H7 (cell line): ENCODE results near the gene PDK2. TPM values are rescaled to one million over a fixed set of nuclear protein-coding genes. Genes with fewer than 3 reads are reported as not detected.

Experiments used
- DNase-seq: peaks from one replicate; pipeline ENCODE4 v3.0.0; 2012
- H3K27me3 ChIP-seq: 2 replicates; pipeline ENCODE4 v1.6.0; 2011; ENCODE audit warnings: mild to moderate bottlenecking, low read length; ENCODE audit not compliant: control insufficient read depth, insufficient read depth
- H3K36me3 ChIP-seq: replicated peaks from 2 replicates; pipeline ENCODE4 v1.5.1; 2011; ENCODE audit warnings: low read length; ENCODE audit not compliant: control insufficient read depth, insufficient read depth
- H3K4me3 ChIP-seq: 2 replicates; pipeline ENCODE4 v1.5.1; 2011; ENCODE audit warnings: low read depth, mild to moderate bottlenecking, control low read depth, low read length, moderate library complexity; ENCODE audit not compliant: insufficient read depth
- total RNA-seq: library from RNA; depleted of rRNA; stranded (reverse); fragments of >200 nt; shearing (Covaris generic); gene quantifications from 2 replicates; pipeline ENCODE4 v1.2.3, GENCODE V29; 2014

PDK2 gene
- total RNA-seq, 1 experiment from 2014 or later = 14.2 TPM

GRCh38 chr17:50133769-50134099, 38.6 kb downstream of the PDK2 start:
- peak; percentile 91 for DNase-seq
- Histone ChIP-seq H3K27me3 (peaks cover 2% of the 10 kb centered on the region; the same call in 1 of the 2 replicates), H3K4me3 (no peak overlapping the region), H3K36me3 (no peaks in the 10 kb centered on the region; the same call in 1 of the 2 replicates)

DNA sequence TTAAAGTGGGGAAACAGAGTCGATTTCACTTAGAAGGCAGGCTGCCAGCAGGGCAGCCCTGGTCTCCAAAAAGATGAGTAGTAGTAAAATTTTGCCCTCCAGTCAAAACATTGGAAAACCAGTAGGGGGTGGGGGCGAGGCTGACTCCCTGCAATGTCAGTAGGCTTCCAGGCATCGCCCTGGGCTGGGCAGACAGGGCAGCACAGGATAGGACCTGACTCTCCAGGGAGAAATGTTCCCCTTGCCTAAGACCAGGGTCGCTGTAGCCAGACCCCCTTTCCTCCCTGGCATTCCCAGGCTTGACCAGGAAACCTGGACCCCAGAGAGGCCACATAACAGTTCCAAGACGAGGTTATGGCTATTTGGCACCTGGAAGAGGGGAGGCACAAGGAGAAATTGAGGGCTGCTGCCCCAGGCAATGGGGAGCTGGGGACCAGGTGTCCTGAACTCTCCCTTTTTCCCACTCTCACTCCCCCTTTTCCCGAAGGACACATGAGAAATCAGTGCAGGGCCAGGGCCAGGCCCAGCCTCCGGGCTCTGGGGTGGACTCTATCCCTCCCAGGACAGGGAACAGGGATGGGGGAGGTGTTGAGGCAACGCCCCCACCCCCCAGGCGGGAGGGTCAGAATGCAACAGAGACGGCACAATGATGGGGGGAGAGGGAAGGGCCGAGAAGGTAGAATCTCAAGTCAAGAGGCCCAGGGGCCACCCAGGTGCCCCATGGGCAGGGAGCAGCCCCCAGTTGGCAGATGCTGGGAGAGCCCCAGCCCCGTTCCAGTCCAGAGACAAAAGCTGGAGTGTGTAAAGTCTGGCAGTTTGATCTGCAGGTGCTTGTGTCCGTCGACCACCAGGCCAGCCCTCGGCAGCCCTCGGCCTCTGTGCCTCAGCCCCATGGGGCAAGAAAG, 39.3 kb downstream of the PDK2 start:
- Histone ChIP-seq H3K27me3 (peaks cover 2% of the 10 kb centered on the region; the same call in 1 of the 2 replicates), H3K36me3 (peaks cover 3% of the 10 kb centered on the region), H3K4me3 (no peak overlapping the region)
- peak; percentile 82 for DNase-seq

DNA sequence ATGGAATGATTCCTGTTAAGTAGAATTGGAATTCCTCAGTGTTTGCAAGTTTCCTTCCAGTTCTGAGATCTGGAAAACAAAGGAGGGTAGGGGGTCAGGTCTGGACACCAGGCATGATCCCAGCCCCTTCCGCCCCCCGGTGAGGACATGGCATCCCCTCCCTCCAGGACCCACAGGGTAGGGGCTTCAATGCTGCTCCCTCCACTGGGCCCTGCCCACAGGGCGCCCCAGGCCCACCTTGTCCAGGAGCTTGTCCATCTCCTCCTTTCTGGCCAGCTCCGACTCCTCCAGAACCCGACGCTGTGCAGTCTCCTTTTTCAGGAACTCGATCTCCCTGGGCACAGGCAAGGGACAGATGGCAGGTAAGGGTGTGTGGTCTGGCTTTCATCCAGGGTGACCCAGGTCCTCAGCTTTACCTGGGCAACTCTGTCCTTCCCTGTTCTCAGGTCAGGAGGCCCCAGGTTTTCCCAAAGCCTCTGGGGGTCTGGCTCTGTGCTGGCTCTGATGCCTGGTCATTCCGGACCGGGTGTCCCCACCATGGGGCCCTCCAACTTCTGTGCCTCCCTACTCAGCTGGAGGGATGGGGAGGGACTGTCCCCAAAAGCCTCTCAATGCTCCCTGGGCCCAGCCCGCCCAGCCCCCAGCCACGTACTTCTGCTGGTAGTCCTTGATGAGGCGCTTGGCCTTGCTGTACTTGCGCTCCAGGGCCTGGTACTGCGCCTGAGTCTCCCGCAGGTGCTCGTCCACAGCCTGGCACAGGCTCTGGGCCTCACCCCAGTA, 40.4 kb downstream of the PDK2 start:
- no peak for DNase-seq
- H3K27me3 ChIP-seq = no peaks in the 10 kb centered on the region; the same call in 1 of the 2 replicates
- H3K36me3 ChIP-seq = peaks cover 3% of the 10 kb centered on the region
- no peak overlapping the region for H3K4me3 ChIP-seq

DNA sequence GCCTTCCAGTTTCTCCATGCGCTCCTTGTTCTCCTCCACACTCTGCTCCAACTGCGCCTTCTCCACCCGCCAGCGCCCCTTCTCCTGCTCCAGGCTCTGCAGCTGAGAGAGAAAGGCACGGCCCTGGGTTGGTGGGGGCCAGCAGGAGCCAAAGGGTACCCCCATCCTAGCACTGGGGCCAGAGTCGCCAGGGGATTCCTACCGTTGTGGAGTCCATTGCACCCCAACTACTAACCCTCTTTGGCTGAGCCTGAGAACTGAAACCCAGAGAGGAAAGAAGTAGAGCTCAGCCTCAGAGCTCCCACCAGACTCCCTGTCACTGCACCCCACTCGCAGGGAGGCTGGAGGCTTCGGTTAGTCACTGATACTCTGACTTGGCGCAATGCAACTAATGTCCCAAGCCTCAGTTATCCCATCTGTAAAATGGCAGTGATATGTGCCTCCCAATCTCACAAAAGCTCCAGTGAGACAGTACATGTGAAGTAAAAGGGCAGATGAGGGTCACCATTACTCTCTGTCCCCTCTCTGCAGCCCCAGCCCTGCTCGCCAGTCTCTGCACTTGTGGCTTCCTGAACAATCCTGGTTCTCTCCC, 41.0 kb downstream of the PDK2 start:
- no peak overlapping the region for H3K4me3 ChIP-seq
- H3K36me3 ChIP-seq = peaks cover 3% of the 10 kb centered on the region
- no peak for DNase-seq
- H3K27me3 ChIP-seq = no peaks in the 10 kb centered on the region

- no peak for DNase-seq
- Histone ChIP-seq H3K27me3 (no peaks in the 10 kb centered on the region), H3K36me3 (peaks cover 3% of the 10 kb centered on the region), H3K4me3 (no peak overlapping the region)
Observed at GRCh38 chr17:50137042-50137441, 41.9 kb downstream of the PDK2 start.

GRCh38 chr17:50139185-50139783, 44.1 kb downstream of the PDK2 start:
- no peaks in the 10 kb centered on the region for H3K27me3 ChIP-seq
- peaks cover 3% of the 10 kb centered on the region for H3K36me3 ChIP-seq
- no peak overlapping the region for H3K4me3 ChIP-seq
- DNase-seq = no peak

DNA sequence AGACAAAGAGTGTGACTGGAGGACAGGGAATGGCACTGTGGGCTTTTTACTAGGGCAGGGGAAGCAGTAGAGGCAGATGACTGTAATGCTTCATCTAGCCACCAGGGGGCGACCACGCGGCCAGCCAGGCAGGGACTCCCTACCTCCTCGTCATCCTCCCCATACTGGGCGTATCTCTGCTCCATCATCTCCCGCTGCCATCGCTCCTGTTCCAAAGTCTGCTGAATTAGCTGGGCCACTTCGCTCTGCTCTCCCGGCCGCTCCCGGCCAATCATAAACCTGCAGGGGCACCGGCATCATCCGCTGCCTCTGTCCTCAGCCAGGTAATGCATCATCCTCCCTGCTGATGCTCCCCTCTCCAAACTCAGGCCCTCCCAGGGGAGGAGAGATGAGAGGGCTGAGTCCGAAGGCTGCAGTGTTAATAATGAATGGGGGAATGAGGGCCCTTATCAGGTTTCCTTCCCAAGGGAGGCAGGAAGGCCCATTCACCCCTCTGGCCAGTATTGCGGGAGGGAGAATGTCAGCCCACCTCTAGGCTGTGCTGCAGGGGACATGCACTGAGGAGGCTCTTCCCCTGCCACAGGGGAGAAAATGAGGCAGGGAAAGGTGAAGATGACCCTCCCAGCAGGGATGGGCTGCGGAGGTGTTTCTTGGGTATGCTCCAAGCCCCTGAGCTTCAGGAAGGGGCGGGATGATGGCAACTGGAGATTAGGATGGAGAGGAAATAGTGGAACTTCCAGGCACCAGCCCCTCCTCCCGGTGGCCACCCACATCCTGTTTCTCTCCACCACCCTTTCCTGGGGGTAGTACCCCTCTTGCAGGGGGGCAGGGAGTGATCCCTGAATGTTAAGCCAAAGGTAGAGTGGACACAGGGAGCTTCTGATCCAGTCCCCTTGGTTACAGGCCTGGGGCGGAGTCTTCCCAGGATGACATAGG, 45.1 kb downstream of the PDK2 start:
- Histone ChIP-seq H3K27me3 (no peaks in the 10 kb centered on the region), H3K36me3 (peaks cover 3% of the 10 kb centered on the region), H3K4me3 (no peak overlapping the region)
- DNase-seq = peak; percentile 96

DNA sequence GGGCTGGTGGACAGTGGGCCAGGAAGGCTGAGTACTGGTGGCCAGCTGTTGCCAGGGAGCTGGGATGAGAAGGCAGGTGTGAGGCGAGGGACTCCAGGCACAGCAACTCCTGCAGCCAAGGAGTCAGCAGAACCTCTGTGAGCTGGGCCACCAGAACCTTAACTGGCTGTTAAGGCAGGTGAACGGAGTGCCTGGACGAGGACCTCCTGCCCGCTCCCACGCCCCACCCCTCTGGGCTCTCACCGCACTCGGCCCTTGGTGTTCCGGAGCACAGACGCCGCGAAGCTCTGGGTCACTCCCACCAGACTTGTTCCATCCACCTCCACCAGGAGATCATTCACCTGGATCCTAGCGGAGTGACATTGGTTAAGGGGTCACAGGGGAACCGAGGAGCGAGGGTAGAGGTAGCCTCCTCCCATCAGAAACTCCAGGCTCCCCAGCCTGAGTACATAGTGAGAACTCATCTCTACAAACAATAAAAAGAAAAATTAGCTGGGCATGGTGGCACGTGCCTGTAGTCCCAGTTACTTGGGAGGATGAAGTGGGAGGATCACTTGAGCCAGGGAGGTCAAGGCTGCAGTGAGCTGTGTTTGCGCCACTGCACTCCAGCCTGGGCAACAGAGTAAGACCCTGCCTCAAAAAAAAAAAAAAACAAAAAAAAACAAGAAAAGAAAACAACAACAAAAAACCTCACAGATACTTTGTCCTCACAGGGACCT, 46.0 kb downstream of the PDK2 start:
- Histone ChIP-seq H3K27me3 (no peaks in the 10 kb centered on the region), H3K4me3 (no peak overlapping the region), H3K36me3 (peaks cover 3% of the 10 kb centered on the region)
- DNase-seq = no peak

DNA sequence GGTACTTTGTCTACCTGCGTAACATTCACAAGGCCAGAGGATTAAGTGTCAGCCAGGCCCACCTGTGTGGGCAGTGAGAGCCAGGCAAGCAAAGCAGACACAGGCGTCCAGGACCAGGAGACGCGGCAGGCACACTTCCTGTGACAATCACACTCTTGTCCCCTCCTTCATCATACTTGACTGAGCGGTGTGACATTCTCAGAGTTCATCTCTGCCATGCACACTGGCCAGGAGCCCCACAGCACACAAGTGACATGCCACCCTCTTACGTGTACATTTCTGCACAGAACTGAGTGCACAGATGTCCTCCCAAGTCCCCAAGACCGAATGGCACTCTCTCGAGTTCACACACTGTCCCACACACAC, 46.6 kb downstream of the PDK2 start:
- peaks cover 3% of the 10 kb centered on the region for H3K36me3 ChIP-seq

GRCh38 chr17:50143461-50144176, 48.5 kb downstream of the PDK2 start:
- Histone ChIP-seq H3K4me3 (no peak overlapping the region), H3K36me3 (peaks cover 3% of the 10 kb centered on the region), H3K27me3 (peaks cover 2% of the 10 kb centered on the region)
- DNase-seq = no peak

More for the DNA sequence above, 46.6 kb downstream of the PDK2 start:
- DNase-seq = no peak
- no peaks in the 10 kb centered on the region for H3K27me3 ChIP-seq
- no peak overlapping the region for H3K4me3 ChIP-seq

DNA sequence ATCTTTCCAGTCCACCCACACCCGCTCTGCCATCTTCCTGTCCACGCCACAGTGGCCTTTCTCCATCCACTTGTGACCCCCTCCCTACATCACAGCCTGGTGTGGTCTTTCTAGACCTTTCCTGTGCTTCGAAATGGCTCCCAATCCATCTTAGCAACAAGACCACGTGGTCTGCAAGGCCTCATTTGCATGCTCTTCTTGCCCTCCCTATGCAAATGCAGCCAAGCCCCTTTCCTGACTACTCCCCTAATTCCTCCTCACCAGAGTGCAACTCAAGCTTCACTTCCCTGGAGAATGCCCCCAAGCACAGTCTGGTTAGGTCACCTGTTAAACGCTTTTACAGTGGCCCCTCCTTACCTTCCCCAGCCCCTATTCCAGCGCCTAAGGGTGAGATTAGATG, 49.2 kb downstream of the PDK2 start:
- no peaks in the 10 kb centered on the region; the same call in 1 of the 2 replicates for H3K36me3 ChIP-seq
- peaks cover 9% of the 10 kb centered on the region for H3K27me3 ChIP-seq
- no peak for DNase-seq
- no peak overlapping the region for H3K4me3 ChIP-seq

GRCh38 chr17:50144845-50145531, 49.8 kb downstream of the PDK2 start:
- Histone ChIP-seq H3K36me3 (no peaks in the 10 kb centered on the region; the same call in 1 of the 2 replicates), H3K4me3 (no peak overlapping the region), H3K27me3 (peaks cover 15% of the 10 kb centered on the region)
- no peak for DNase-seq
